ENCODE data around the gene TREML4. TPM values are rescaled to one million over a fixed set of nuclear protein-coding genes. Genes with fewer than 3 reads are reported as not detected.
A peak's percentile ranks its signal among the peaks of the same experiment; 100 is the strongest.

The TREML4 gene
- total and polyA plus RNA-seq, 2 of the 8 experiments (the other 6 are each of a cell fraction or from before 2014, with no cell fraction given): not detected

DNA sequence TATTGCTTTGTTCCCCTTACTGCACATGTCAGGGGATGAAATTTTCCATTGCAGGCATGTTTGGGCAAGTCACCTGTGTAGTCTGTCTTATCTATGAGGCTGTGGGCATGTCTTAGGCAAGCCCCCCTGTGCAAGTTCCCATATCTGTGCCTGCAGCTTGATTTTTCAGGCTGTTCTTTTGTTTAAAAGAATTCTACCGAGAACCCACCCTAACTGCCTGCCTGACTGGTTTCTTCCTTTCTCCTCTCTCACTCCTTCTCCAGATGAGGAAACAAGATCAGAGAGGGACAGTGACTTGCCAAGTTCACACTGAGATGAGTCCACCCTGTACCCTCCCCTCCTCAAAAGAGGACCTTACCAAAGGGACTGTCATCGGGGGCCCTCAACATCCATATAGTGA, 38.2 kb upstream of the TREML4 start:
- CTCF ChIA-PET (ENCODE audit: partially characterized antibody): interaction anchor here (0.5 to 6.2 kb wide), 21 partner anchors 8 to 212 kb away, joined by 3 to 51 read pairs (median 4); partner anchors contain the start of gene TREML2
- Histone ChIP-seq H4K20me1 (replicated peaks in 1 of 2; ENCODE audit: control insufficient read depth in 1 of 2, insufficient read depth in 2 of 2, low read length in 2 of 2) (no peaks in the 10 kb centered on the region), H2BK20ac (ENCODE audit: low read length) (no peak overlapping the region), H3K9ac (replicated peaks in 1 of 4; ENCODE audit: extremely low read depth in 1 of 4, low read depth in 3 of 4, low read length in 3 of 4) (no peak overlapping the region), H3K23ac (ENCODE audit: insufficient read length) (no peak overlapping the region), H3K14ac (ENCODE audit: insufficient read length) (no peak overlapping the region), H4K91ac (replicated peaks; ENCODE audit: insufficient read length, low read length) (no peak overlapping the region), H3K79me2 (ENCODE audit: control insufficient read depth in 1 of 2, insufficient read depth in 2 of 2, low read length in 2 of 2) (no peaks in the 10 kb centered on the region), H3K27ac (ENCODE audit: low read depth, low read length) (no peak overlapping the region), H3K4me2 (ENCODE audit: insufficient read depth in 1 of 2, low read depth in 2 of 2, low read length in 2 of 2) (no peak overlapping the region), H2BK5ac (ENCODE audit: low read depth, low read length) (0 out of 2 replicates have a peak overlapping the region, but pooled peaks have one; percentile 35), H2AK5ac (ENCODE audit: low read depth, low read length) (no peak overlapping the region), H2AFZ (ENCODE audit: low read length) (no peak overlapping the region), H3K23me2 (ENCODE audit: low read depth, low read length) (no peaks in the 10 kb centered on the region), H4K8ac (ENCODE audit: extremely low read depth, insufficient read depth, low read length) (no peak overlapping the region), H3K36me3 (ENCODE audit: control insufficient read depth in 2 of 4, insufficient read depth in 4 of 4, low read length in 3 of 4) (no peaks in the 10 kb centered on the region), H4K5ac (ENCODE audit: insufficient read length, low read depth, low read length) (no peak overlapping the region), H2BK12ac (ENCODE audit: low read depth, low read length) (no peak overlapping the region), H3K27me3 (replicated peaks in 1 of 4; ENCODE audit: control insufficient read depth in 3 of 4, extremely low read depth in 1 of 4, insufficient read depth in 3 of 4, low read length in 3 of 4) (no peaks in the 10 kb centered on the region), H3K9me3 (ENCODE audit: insufficient read depth in 2 of 2, low read depth in 1 of 2, low read length in 1 of 2) (peaks cover 5 to 16% of the 10 kb centered on the region in 2 experiments; a peak in 3 of 4 replicates), H3K18ac (ENCODE audit: extremely low read depth, low read length) (no peak overlapping the region), H2BK15ac (ENCODE audit: low read length) (no peak overlapping the region), H3K79me1 (ENCODE audit: low read depth, low read length) (no peaks in the 10 kb centered on the region), H3K56ac (replicated peaks; ENCODE audit: insufficient read length, low read depth, low read length) (no peak overlapping the region), H3K4ac (replicated peaks; ENCODE audit: insufficient read length, low read depth, low read length) (no peak overlapping the region), H3K4me1 (replicated peaks in 1 of 4; ENCODE audit: control insufficient read depth in 3 of 4, insufficient read depth in 4 of 4, low read length in 3 of 4) (no peaks in the 10 kb centered on the region; a peak in 1 of 7 replicates), H3K4me3 (ENCODE audit: extremely low read depth in 1 of 4, insufficient read depth in 2 of 4, low read depth in 3 of 4, low read length in 4 of 4) (no peak overlapping the region), H2BK120ac (replicated peaks; ENCODE audit: low read depth, low read length) (no peak overlapping the region)
- DNase-seq (ENCODE audit: low read depth in 1 of 2, low spot score in 2 of 2) (peak in 1 of 2 experiments; percentile 11), FAIRE-seq (no peak)
- POLR2A ChIA-PET (ENCODE audit: partially characterized antibody): no interaction called here
- WGBS, 2 experiments (ENCODE audit: extremely low coverage in 1 of 2, insufficient coverage in 1 of 2, insufficient read length in 1 of 2, insufficient replicate concordance in 2 of 2, low coverage in 1 of 2, low lambda C conversion rate in 2 of 2, missing lambda C conversion rate in 1 of 2): 95% methylated on average over 2 of the region's 2 CpGs; no CpG with 5 or more reads in 1 of the 2 experiments
- TF ChIP-seq BACH1 (IDR thresholded peaks at IDR 0.05; ENCODE audit: low read length): no peak
- TF ChIP-seq, protein P1, sequence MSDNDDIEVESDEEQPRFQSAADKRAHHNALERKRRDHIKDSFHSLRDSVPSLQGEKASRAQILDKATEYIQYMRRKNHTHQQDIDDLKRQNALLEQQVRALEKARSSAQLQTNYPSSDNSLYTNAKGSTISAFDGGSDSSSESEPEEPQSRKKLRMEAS (IDR thresholded peaks at IDR 0.05): no peak
- no peak for TF ChIP-seq GABPA (IDR thresholded peaks at IDR 0.05; ENCODE audit: borderline replicate concordance, insufficient read depth, low read length)
- TF ChIP-seq BCL11A (IDR thresholded peaks at IDR 0.05; ENCODE audit: low read depth in 2 of 2, low read length in 2 of 2): no peak
- TF ChIP-seq RXRA (IDR thresholded peaks at IDR 0.05; ENCODE audit: insufficient read depth, low read depth, low read length): no peak
- no peak for TF ChIP-seq CTBP2 (IDR thresholded peaks at IDR 0.05; ENCODE audit: borderline replicate concordance, insufficient read depth, insufficient read length, low read length)
- no peak for TF ChIP-seq SP2 (IDR thresholded peaks at IDR 0.05; ENCODE audit: low read length)
- no peak for TF ChIP-seq SAP30 (IDR thresholded peaks at IDR 0.05; ENCODE audit: insufficient read depth, insufficient replicate concordance, low read length)
- TF ChIP-seq SIRT6 (IDR thresholded peaks at IDR 0.05; ENCODE audit: low read length): no peak
- no peak for TF ChIP-seq HDAC6 (IDR thresholded peaks at IDR 0.05; ENCODE audit: low read depth, low read length)
- TF ChIP-seq ZNF274 (IDR thresholded peaks at IDR 0.05; ENCODE audit: borderline replicate concordance, extremely low read depth, low read length): no peak
- no peak for TF ChIP-seq TEAD4 (IDR thresholded peaks at IDR 0.05; ENCODE audit: low read depth, low read length)
